Panc1 (cell line): ENCODE data around the gene ASCC2. TPM values are rescaled to one million over a fixed set of nuclear protein-coding genes. Genes with fewer than 3 reads are reported as not detected.

ENCODE experiments used
- ATAC-seq: fragments of 200-7000 bp; cut with Tn5 transposase; 2 replicates; pipeline ENCODE4 v1.9.1; 2020; ENCODE audit warnings: mild to moderate bottlenecking, moderate library complexity
- BruUV-seq: library from RNA; stranded (reverse); fragments of 400-500 nt; replicated peaks from 2 replicates; lab custom pipeline; 2021; lab: Mats Ljungman, UMichigan
- CTCF ChIA-PET: fragments of 300-600 bp; sonication (Branson Sonifier 250); formaldehyde crosslinking; loops from one replicate; lab custom pipeline; 2022; ENCODE audit warnings: antibody characterized with exemption; lab: Charles Lee
- POLR2A ChIA-PET: fragments of 300-600 bp; sonication (Branson Sonifier 250); formaldehyde crosslinking; loops from one replicate; lab custom pipeline; 2022; ENCODE audit warnings: antibody characterized with exemption; lab: Charles Lee
- DNase-seq: peaks from one replicate; pipeline ENCODE4 v3.0.0-alpha.2; 2010; ENCODE audit warnings: low read depth, low spot score
- H3K27ac ChIP-seq: 2 replicates; pipeline ENCODE4 v1.5.1; 2011; ENCODE audit warnings: mild to moderate bottlenecking, low read length, inconsistent platforms
- H3K27me3 ChIP-seq: fragments of 200-500 bp; sonication (Bioruptor generic); 2 replicates; pipeline ENCODE4 v1.6.0; 2014; ENCODE audit warnings: low read length, inconsistent platforms; ENCODE audit not compliant: control insufficient read depth, insufficient read depth
- H3K36me3 ChIP-seq: fragments of 200-500 bp; sonication (Bioruptor generic); 2 replicates; pipeline ENCODE4 v1.5.1; 2014; ENCODE audit warnings: inconsistent platforms, mild to moderate bottlenecking, low read length, moderate library complexity; ENCODE audit not compliant: control insufficient read depth, insufficient read depth
- H3K4me1 ChIP-seq: 2 replicates; pipeline ENCODE4 v1.5.1; 2011; ENCODE audit warnings: inconsistent platforms, mild to moderate bottlenecking, low read length, moderate library complexity; ENCODE audit not compliant: control insufficient read depth, insufficient read depth
- H3K4me3 ChIP-seq, 2 experiments: 2 replicates each; pipeline ENCODE4 v1.5.1; 2011 to 2012; ENCODE audit warnings: low read depth in 2 of 2, low read length in 2 of 2, mild to moderate bottlenecking in 2 of 2, inconsistent platforms in 1 of 2, moderate library complexity in 1 of 2
- H3K9me3 ChIP-seq: fragments of 200-500 bp; sonication (Bioruptor generic); 2 replicates; pipeline ENCODE4 v1.5.1; 2014; ENCODE audit warnings: low read depth, mild to moderate bottlenecking, inconsistent platforms, low read length, moderate library complexity; ENCODE audit not compliant: control insufficient read depth, insufficient read depth
- CTCF ChIP-seq: fragments of 450-650 bp; IDR thresholded peaks from 2 replicates; pipeline ENCODE4 v1.5.1; 2017; ENCODE audit warnings: mild to moderate bottlenecking
- POLR2AphosphoS5 ChIP-seq: IDR thresholded peaks from 2 replicates; pipeline ENCODE4 v1.6.1; 2012; ENCODE audit warnings: mild to moderate bottlenecking, low read depth, low read length, moderate library complexity
- REST ChIP-seq, 2 experiments: IDR thresholded peaks; 2 replicates each; pipeline ENCODE4 v1.6.1; 2011 to 2012; ENCODE audit warnings: low read depth in 2 of 2, control low read depth in 1 of 2, low read length in 1 of 2, mild to moderate bottlenecking in 1 of 2, moderate library complexity in 1 of 2; ENCODE audit not compliant: insufficient read depth in 1 of 2
- SIN3A ChIP-seq: IDR thresholded peaks from 2 replicates; pipeline ENCODE4 v1.6.1; 2012; ENCODE audit warnings: low read depth, mild to moderate bottlenecking, low read length, moderate library complexity, borderline replicate concordance; ENCODE audit not compliant: insufficient read depth
- TCF7L2 ChIP-seq: IDR thresholded peaks from 2 replicates; pipeline ENCODE4 v1.6.1; 2011; ENCODE audit warnings: mild to moderate bottlenecking, low read depth, low read length, inconsistent platforms
- in situ Hi-C: cut with HindIII; loops from 2 replicates; pipeline ENCODE4 v1.10.0; 2016; ENCODE audit warnings: low sequenced_read_pairs, low pct_unique_long_range_greater_than_20kb
- intact Hi-C: fragments of 100-400 bp; cut with micrococcal nuclease; formaldehyde crosslinking; loops from one replicate; pipeline ENCODE4 v1.10.0; 2022; ENCODE audit not compliant: unreplicated experiment
- total RNA-seq: library from RNA; stranded (reverse); gene quantifications from one replicate; pipeline ENCODE4 v1.2.1, GENCODE V29; 2021; ENCODE audit not compliant: unreplicated experiment

ASCC2 gene
- total RNA-seq, 1 experiment from 2014 or later: 52.0 TPM

- ATAC-seq (no peak), DNase-seq (no peak)
- no TSS peak for BruUV-seq
- ChIA-PET CTCF (interaction anchor here (0.6 kb wide), 1 partner anchor 243 kb away, joined by 3 read pairs; no protein-coding TSS in a partner anchor), POLR2A (no interaction called here)
- Histone ChIP-seq H3K27ac (no peak overlapping the region), H3K36me3 (no peaks in the 10 kb centered on the region; the same call in 1 of the 2 replicates), H3K4me1 (peaks cover 6% of the 10 kb centered on the region; the same call in 1 of the 2 replicates), H3K27me3 (no peaks in the 10 kb centered on the region), H3K4me3 (no peak overlapping the region), H3K9me3 (no peaks in the 10 kb centered on the region)
- TF ChIP-seq POLR2AphosphoS5 (no peak), TCF7L2 (no peak), CTCF (no peak), REST (IDR thresholded peaks at IDR 0.05; ENCODE audit: insufficient read depth in 1 of 2, low read depth in 2 of 2, low read length in 1 of 2) (no peak)
- intact Hi-C loops: no loop called here
- in situ Hi-C loops: no loop called here
Measured at GRCh38 chr22:29762263-29762662, 75.8 kb downstream of the ASCC2 start.

GRCh38 chr22:29758959-29759358, 79.1 kb downstream of the ASCC2 start:
- in situ Hi-C loops: no loop called here
- intact Hi-C loops: no loop called here
- DNase-seq (no peak), ATAC-seq (no peak)
- POLR2A ChIA-PET: no interaction called here
- Histone ChIP-seq H3K4me1 (0 out of 2 replicates have a peak, but pooled peaks cover 2% of the 10 kb centered on the region), H3K27me3 (no peaks in the 10 kb centered on the region), H3K4me3 (no peak overlapping the region), H3K9me3 (no peaks in the 10 kb centered on the region), H3K36me3 (no peaks in the 10 kb centered on the region), H3K27ac (no peak overlapping the region)
- CTCF ChIA-PET: no interaction called here
- TF ChIP-seq SIN3A: no peak
- no peak for TF ChIP-seq POLR2AphosphoS5
- TF ChIP-seq TCF7L2: no peak
- no peak for TF ChIP-seq CTCF
- no peak for TF ChIP-seq REST (IDR thresholded peaks at IDR 0.05; ENCODE audit: insufficient read depth in 1 of 2, low read depth in 2 of 2, low read length in 1 of 2)
- BruUV-seq: no TSS peak
